NCI-H345 treated with DMSO at 0.1 percent for 48 hours (cell line): ENCODE data around the gene AK8.

Source experiments
- DNase-seq: peaks from one replicate; lab custom pipeline; 2025; ENCODE audit not compliant: unreplicated experiment; lab: John Stamatoyannopoulos, UW

The AK8 gene

GRCh38 chr9:132826621-132827365, 51.3 kb downstream of the AK8 start:
- DNase-seq: no peak

GRCh38 chr9:132826131-132826530, 52.0 kb downstream of the AK8 start:
- no peak for DNase-seq

GRCh38 chr9:132825430-132825829, 52.7 kb downstream of the AK8 start:
- no peak for DNase-seq

GRCh38 chr9:132824951-132825350, 53.1 kb downstream of the AK8 start:
- no peak for DNase-seq

GRCh38 chr9:132824151-132824550, 53.9 kb downstream of the AK8 start:
- no peak for DNase-seq

GRCh38 chr9:132823370-132824145, 54.5 kb downstream of the AK8 start:
- DNase-seq: no peak

- no peak for DNase-seq
Observed at GRCh38 chr9:132820169-132820944, 57.7 kb downstream of the AK8 start.

- no peak for DNase-seq
Observed at GRCh38 chr9:132818588-132818987, 59.5 kb downstream of the AK8 start.

- DNase-seq: no peak
Observed at GRCh38 chr9:132814937-132815336, 63.1 kb downstream of the AK8 start.

GRCh38 chr9:132813115-132813771, 64.8 kb downstream of the AK8 start:
- DNase-seq: no peak

- DNase-seq: no peak
Observed at GRCh38 chr9:132811985-132812384, 66.1 kb downstream of the AK8 start.

GRCh38 chr9:132810314-132810713, 67.8 kb downstream of the AK8 start:
- DNase-seq: no peak

GRCh38 chr9:132809677-132810271, 68.3 kb downstream of the AK8 start:
- no peak for DNase-seq

- DNase-seq: no peak
Observed at GRCh38 chr9:132808645-132809044, 69.4 kb downstream of the AK8 start.

GRCh38 chr9:132806723-132807421, 71.2 kb downstream of the AK8 start:
- DNase-seq: no peak

- no peak for DNase-seq
Observed at GRCh38 chr9:132806306-132806705, 71.8 kb downstream of the AK8 start.

- DNase-seq: no peak
Observed at GRCh38 chr9:132804576-132805295, 73.3 kb downstream of the AK8 start.

- DNase-seq: no peak
Observed at GRCh38 chr9:132802121-132802795, 75.8 kb downstream of the AK8 start.

GRCh38 chr9:132801659-132802058, 76.4 kb downstream of the AK8 start:
- DNase-seq: no peak
